Measurements from ENCODE around the gene SLC16A7. TPM values are rescaled to one million over a fixed set of nuclear protein-coding genes. Genes with fewer than 3 reads are reported as not detected.

Gene SLC16A7
- total and polyA plus RNA-seq, 9 of the 15 experiments (the other 6 are each of a cell fraction or from before 2014, with no cell fraction given) = 0.18 TPM; not detected in 8

- TF ChIP-seq ZNF316 (IDR thresholded peaks at IDR 0.05) (no peak), ZNF282 (CRISPR knock-in tag; IDR thresholded peaks at IDR 0.05) (no peak), SIN3A (IDR thresholded peaks at IDR 0.05; ENCODE audit: borderline replicate concordance in 2 of 2, control insufficient read depth in 1 of 2, low read depth in 2 of 2, low read length in 2 of 2) (no peak), SMAD2 (IDR thresholded peaks at IDR 0.05; ENCODE audit: low read depth, low read length) (no peak), SMAD4 (CRISPR knock-in tag; conservative IDR thresholded peaks at IDR 0.05) (no peak), XRCC4 (IDR thresholded peaks at IDR 0.05; ENCODE audit: extremely low read depth, insufficient read depth, insufficient read length) (no peak), JUND (IDR thresholded peaks at IDR 0.05; ENCODE audit: borderline replicate concordance, low read depth, low read length) (no peak), JUND (tag; IDR thresholded peaks at IDR 0.05; ENCODE audit: borderline replicate concordance, low read depth, low read length) (no peak), WHSC1 (IDR thresholded peaks at IDR 0.05; ENCODE audit: low read length) (no peak), ZBTB1 (CRISPR knock-in tag; IDR thresholded peaks at IDR 0.05; ENCODE audit: borderline replicate concordance, low read depth) (no peak), ZNF79 (CRISPR knock-in tag; IDR thresholded peaks at IDR 0.05; ENCODE audit: low read depth) (no peak), HCFC1 (IDR thresholded peaks at IDR 0.05; ENCODE audit: low read depth, low read length) (no peak), NCOA1 (IDR thresholded peaks at IDR 0.05; ENCODE audit: low read depth) (no peak), EZH2 (IDR thresholded peaks at IDR 0.05; ENCODE audit: borderline replicate concordance, low read depth, low read length) (no peak), SRSF7 (optimal IDR thresholded peaks at IDR 0.05; ENCODE audit: low read depth, low read length) (no peak), SP2 (IDR thresholded peaks at IDR 0.05; ENCODE audit: extremely low read depth, low read depth, low read length, poor library complexity, severe bottlenecking) (no peak), BRD4 (IDR thresholded peaks at IDR 0.05) (no peak), ZKSCAN1 (IDR thresholded peaks at IDR 0.05; ENCODE audit: low read depth, low read length) (no peak)
- TF ChIP-seq, protein P1, sequence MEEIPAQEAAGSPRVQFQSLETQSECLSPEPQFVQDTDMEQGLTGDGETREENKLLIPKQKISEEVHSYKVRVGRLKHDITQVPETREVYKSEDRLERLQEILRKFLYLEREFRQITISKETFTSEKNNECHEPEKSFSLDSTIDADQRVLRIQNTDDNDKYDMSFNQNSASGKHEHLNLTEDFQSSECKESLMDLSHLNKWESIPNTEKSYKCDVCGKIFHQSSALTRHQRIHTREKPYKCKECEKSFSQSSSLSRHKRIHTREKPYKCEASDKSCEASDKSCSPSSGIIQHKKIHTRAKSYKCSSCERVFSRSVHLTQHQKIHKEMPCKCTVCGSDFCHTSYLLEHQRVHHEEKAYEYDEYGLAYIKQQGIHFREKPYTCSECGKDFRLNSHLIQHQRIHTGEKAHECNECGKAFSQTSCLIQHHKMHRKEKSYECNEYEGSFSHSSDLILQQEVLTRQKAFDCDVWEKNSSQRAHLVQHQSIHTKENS (CRISPR knock-in tag; IDR thresholded peaks at IDR 0.05) = no peak
- TF ChIP-seq, protein P2, sequence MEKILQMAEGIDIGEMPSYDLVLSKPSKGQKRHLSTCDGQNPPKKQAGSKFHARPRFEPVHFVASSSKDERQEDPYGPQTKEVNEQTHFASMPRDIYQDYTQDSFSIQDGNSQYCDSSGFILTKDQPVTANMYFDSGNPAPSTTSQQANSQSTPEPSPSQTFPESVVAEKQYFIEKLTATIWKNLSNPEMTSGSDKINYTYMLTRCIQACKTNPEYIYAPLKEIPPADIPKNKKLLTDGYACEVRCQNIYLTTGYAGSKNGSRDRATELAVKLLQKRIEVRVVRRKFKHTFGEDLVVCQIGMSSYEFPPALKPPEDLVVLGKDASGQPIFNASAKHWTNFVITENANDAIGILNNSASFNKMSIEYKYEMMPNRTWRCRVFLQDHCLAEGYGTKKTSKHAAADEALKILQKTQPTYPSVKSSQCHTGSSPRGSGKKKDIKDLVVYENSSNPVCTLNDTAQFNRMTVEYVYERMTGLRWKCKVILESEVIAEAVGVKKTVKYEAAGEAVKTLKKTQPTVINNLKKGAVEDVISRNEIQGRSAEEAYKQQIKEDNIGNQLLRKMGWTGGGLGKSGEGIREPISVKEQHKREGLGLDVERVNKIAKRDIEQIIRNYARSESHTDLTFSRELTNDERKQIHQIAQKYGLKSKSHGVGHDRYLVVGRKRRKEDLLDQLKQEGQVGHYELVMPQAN (IDR thresholded peaks at IDR 0.05; ENCODE audit: borderline replicate concordance) = no peak
- no peak for FAIRE-seq
- ATAC-seq = no peak
- Histone ChIP-seq H2AFZ (ENCODE audit: low read depth, low read length) (no peak overlapping the region), H3K36me3 (ENCODE audit: control insufficient read depth, insufficient read depth, low read length) (no peaks in the 10 kb centered on the region), H3K9ac (ENCODE audit: insufficient read depth in 1 of 2, low read depth in 2 of 2, low read length in 2 of 2) (no peak overlapping the region), H3K4me2 (ENCODE audit: insufficient read depth, low read length) (no peak overlapping the region), H3K4me1 (replicated peaks in 1 of 2; ENCODE audit: control insufficient read depth in 2 of 2, insufficient read depth in 2 of 2, low read length in 2 of 2) (no peaks in the 10 kb centered on the region), H4K20me1 (replicated peaks; ENCODE audit: control insufficient read depth, insufficient read depth, low read length) (no peaks in the 10 kb centered on the region), H3K9me1 (ENCODE audit: control insufficient read depth, insufficient read depth, low read length) (no peaks in the 10 kb centered on the region), H3K27ac (ENCODE audit: extremely low read depth, low read depth, low read length) (no peak overlapping the region), H3K79me2 (ENCODE audit: control insufficient read depth, insufficient read depth, low read length) (no peaks in the 10 kb centered on the region), H3K27me3 (ENCODE audit: control insufficient read depth in 2 of 2, insufficient read depth in 2 of 2, low read length in 2 of 2) (no peaks in the 10 kb centered on the region), H3K9me3 (replicated peaks; ENCODE audit: control insufficient read depth, insufficient read depth, low read depth, low read length) (no peaks in the 10 kb centered on the region), H3K4me3 (no peak overlapping the region)
- DNase-seq (ENCODE audit: extremely low read depth in 1 of 4, low spot score in 3 of 4) = no peak
- no TSS peak for BruUV-seq (replicated peaks)
- in situ Hi-C loops (cut with MboI) = no loop called here
- WGBS (ENCODE audit: insufficient coverage, low coverage, missing lambda C conversion rate) = under 1% methylated on average over 4 of the region's 4 CpGs
- ChIA-PET POLR2A (no interaction called here), CTCF (ENCODE audit: low intra/inter-chr PET ratio) (no interaction called here)
- intact Hi-C loops (cut with micrococcal nuclease) = no loop called here
Measured at GRCh38 chr12:59698600-59698999, 102.8 kb downstream of the SLC16A7 start.
